Measurements from ENCODE around the gene VPS13D.

VPS13D gene

GRCh38 chr1:12465126-12465525, 235.3 kb downstream of the VPS13D start:
- H4K20me1 ChIP-seq (ENCODE audit: insufficient read depth, low read length), result no peaks in the 10 kb centered on the region
- H2AFZ ChIP-seq (ENCODE audit: low read depth, low read length), result no peak overlapping the region
- H3K27ac ChIP-seq (ENCODE audit: low read length), result no peak overlapping the region
- no peaks in the 10 kb centered on the region for H3K79me2 ChIP-seq (ENCODE audit: insufficient read depth, low read length)
- H3K9me3 ChIP-seq (ENCODE audit: insufficient read depth, low read length, severe bottlenecking), result no peaks in the 10 kb centered on the region
- H3K4me1 ChIP-seq (ENCODE audit: insufficient read depth, low read length), result peaks cover 9% of the 10 kb centered on the region
- no peaks in the 10 kb centered on the region for H3K27me3 ChIP-seq (ENCODE audit: insufficient read depth, low read length, poor library complexity)
- H3K36me3 ChIP-seq (ENCODE audit: insufficient read depth, low read length), result peaks cover 25% of the 10 kb centered on the region
- TF ChIP-seq EZH2 (IDR thresholded peaks at IDR 0.05; ENCODE audit: borderline replicate concordance, low read depth, low read length, severe bottlenecking), result no peak
- TF ChIP-seq CTCF (IDR thresholded peaks at IDR 0.05; ENCODE audit: borderline replicate concordance, extremely low read depth, low read length, poor library complexity, severe bottlenecking), result no peak
- H3K4me2 ChIP-seq (ENCODE audit: insufficient read depth, low read length), result no peak overlapping the region
- H3K9ac ChIP-seq (ENCODE audit: low read depth, low read length), result no peak overlapping the region
- ATAC-seq (ENCODE audit: insufficient read depth, low read depth) (no peak), DNase-seq (no peak)
- no peak overlapping the region for H3K4me3 ChIP-seq (ENCODE audit: low read depth in 1 of 2, low read length in 2 of 2)

- no peak overlapping the region for H3K27ac ChIP-seq (ENCODE audit: low read length)
- ATAC-seq (ENCODE audit: insufficient read depth, low read depth), result no peak
- TF ChIP-seq EZH2 (IDR thresholded peaks at IDR 0.05; ENCODE audit: borderline replicate concordance, low read depth, low read length, severe bottlenecking), result no peak
- no peak for TF ChIP-seq CTCF (IDR thresholded peaks at IDR 0.05; ENCODE audit: borderline replicate concordance, extremely low read depth, low read length, poor library complexity, severe bottlenecking)
Measured at GRCh38 chr1:12466816-12467215, 237.0 kb downstream of the VPS13D start.

DNA sequence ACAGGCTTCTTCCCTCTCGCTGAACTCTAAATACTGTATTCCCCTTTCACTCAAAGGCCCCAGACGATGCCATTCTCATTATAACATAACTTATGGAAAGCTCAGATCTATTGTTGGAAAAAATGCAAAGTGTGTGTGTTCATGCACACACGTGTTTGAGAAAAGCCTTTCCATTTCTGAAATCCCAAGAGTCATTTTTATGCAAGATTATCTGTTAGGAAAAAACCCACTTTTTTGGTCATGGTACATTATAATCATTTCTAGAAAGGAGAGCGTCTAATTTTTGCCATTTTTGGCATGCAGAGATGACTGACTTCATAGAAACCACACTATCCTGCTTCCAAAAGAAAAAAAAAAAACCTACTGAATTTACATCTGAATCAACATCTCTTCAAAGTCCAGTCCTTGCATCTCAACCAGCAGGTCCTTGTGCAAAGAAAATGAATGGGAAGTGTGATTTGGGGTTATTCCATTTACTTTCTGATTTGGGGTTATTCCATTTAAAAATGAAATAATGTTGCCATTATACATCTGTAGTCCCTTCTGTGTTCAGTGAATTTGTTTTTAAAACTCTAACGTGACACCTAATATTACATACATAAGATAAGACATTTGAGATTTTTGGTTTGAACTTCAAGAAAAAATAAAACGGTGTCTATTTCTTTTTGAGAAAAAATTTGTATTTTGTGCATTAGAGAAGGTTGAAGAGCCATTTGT, 237.9 kb downstream of the VPS13D start:
- no peak overlapping the region for H3K4me3 ChIP-seq (ENCODE audit: low read depth in 1 of 2, low read length in 2 of 2)
- H2AFZ ChIP-seq (ENCODE audit: low read depth, low read length), result no peak overlapping the region
- no peak overlapping the region for H3K27ac ChIP-seq (ENCODE audit: low read length)
- H3K9me3 ChIP-seq (ENCODE audit: insufficient read depth, low read length, severe bottlenecking), result no peaks in the 10 kb centered on the region
- DNase-seq (no peak), ATAC-seq (ENCODE audit: insufficient read depth, low read depth) (no peak)
- TF ChIP-seq CTCF (IDR thresholded peaks at IDR 0.05; ENCODE audit: borderline replicate concordance, extremely low read depth, low read length, poor library complexity, severe bottlenecking), result no peak
- TF ChIP-seq EZH2 (IDR thresholded peaks at IDR 0.05; ENCODE audit: borderline replicate concordance, low read depth, low read length, severe bottlenecking), result no peak
- no peak overlapping the region for H3K4me2 ChIP-seq (ENCODE audit: insufficient read depth, low read length)
- no peak overlapping the region for H3K9ac ChIP-seq (ENCODE audit: low read depth, low read length)
- H4K20me1 ChIP-seq (ENCODE audit: insufficient read depth, low read length), result no peaks in the 10 kb centered on the region
- peaks cover 11% of the 10 kb centered on the region for H3K36me3 ChIP-seq (ENCODE audit: insufficient read depth, low read length)
- no peaks in the 10 kb centered on the region for H3K79me2 ChIP-seq (ENCODE audit: insufficient read depth, low read length)
- no peaks in the 10 kb centered on the region for H3K27me3 ChIP-seq (ENCODE audit: insufficient read depth, low read length, poor library complexity)
- H3K4me1 ChIP-seq (ENCODE audit: insufficient read depth, low read length), result peaks cover 35% of the 10 kb centered on the region

More at GRCh38 chr1:12466816-12467215, 237.0 kb downstream of the VPS13D start:
- Histone ChIP-seq H4K20me1 (ENCODE audit: insufficient read depth, low read length) (no peaks in the 10 kb centered on the region), H3K36me3 (ENCODE audit: insufficient read depth, low read length) (peaks cover 16% of the 10 kb centered on the region), H3K27me3 (ENCODE audit: insufficient read depth, low read length, poor library complexity) (no peaks in the 10 kb centered on the region), H3K9me3 (ENCODE audit: insufficient read depth, low read length, severe bottlenecking) (no peaks in the 10 kb centered on the region), H3K9ac (ENCODE audit: low read depth, low read length) (no peak overlapping the region), H3K4me3 (ENCODE audit: low read depth in 1 of 2, low read length in 2 of 2) (no peak overlapping the region), H3K79me2 (ENCODE audit: insufficient read depth, low read length) (no peaks in the 10 kb centered on the region), H3K4me2 (ENCODE audit: insufficient read depth, low read length) (no peak overlapping the region), H2AFZ (ENCODE audit: low read depth, low read length) (no peak overlapping the region), H3K4me1 (ENCODE audit: insufficient read depth, low read length) (peaks cover 26% of the 10 kb centered on the region)
- no peak for DNase-seq
